ENCODE results near the gene CACNA2D3. TPM values are rescaled to one million over a fixed set of nuclear protein-coding genes. Genes with fewer than 3 reads are reported as not detected.

The CACNA2D3 gene
- total and polyA plus RNA-seq, 12 donors, result 0.26 to 13.7 (median 2.8) TPM; not detected in 1

GRCh38 chr3:54985856-54986255 lies 863.5 kb downstream of the CACNA2D3 start:
- 90 to 94% (median 92%) methylated on average over 4 of the region's 4 CpGs for WGBS, 4 donors
- H3K36me3 ChIP-seq (replicated peaks in 1 of 2), result no peaks in the 10 kb centered on the region

DNA sequence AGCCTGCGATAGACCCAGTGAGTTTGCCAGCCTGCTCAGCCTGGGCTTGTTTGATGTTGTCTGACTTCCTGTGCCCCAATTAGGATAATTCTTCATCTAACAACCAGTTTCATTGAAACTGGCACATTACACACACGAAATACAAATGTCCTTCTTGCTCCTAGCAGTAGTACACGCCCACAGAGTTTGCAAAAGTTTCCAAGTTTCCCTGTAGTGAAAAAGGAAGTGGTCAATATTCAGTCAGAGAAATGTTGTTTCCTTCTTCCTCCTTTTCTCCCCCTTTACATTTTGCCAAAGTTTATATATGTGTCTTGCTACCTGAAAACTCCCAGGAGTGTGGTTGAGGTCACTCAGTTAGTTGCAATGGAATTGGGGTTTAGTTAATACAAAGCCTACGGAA lies 863.9 kb downstream of the CACNA2D3 start:
- no peak overlapping the region for H3K27ac ChIP-seq
- no peak for TF ChIP-seq CTCF (IDR thresholded peaks at IDR 0.05)
- no peak for TF ChIP-seq POLR2A (IDR thresholded peaks at IDR 0.05)
- DNase-seq, result no peak
- no peaks in the 10 kb centered on the region for H3K9me3 ChIP-seq (replicated peaks in 1 of 3)
- no peaks in the 10 kb centered on the region for H3K27me3 ChIP-seq
- 77 to 88% (median 82%) methylated on average over 3 to 4 of the region's 4 CpGs for WGBS, 4 donors
- H3K4me1 ChIP-seq (replicated peaks in 1 of 2), result peaks cover 0 to 12% of the 10 kb centered on the region in 2 donors
- H3K4me3 ChIP-seq, result no peak overlapping the region
- no peaks in the 10 kb centered on the region for H3K36me3 ChIP-seq (replicated peaks in 1 of 2)
- intact Hi-C loops (cut with DNase I), result no loop called here

More at GRCh38 chr3:54985856-54986255, 863.5 kb downstream of the CACNA2D3 start:
- H3K9me3 ChIP-seq (replicated peaks in 1 of 3), result no peaks in the 10 kb centered on the region
- H3K4me3 ChIP-seq, result no peak overlapping the region
- TF ChIP-seq POLR2A (IDR thresholded peaks at IDR 0.05) (no peak), CTCF (IDR thresholded peaks at IDR 0.05) (no peak)
- DNase-seq, result no peak
- intact Hi-C loops (cut with DNase I), result no loop called here
- no peaks in the 10 kb centered on the region for H3K27me3 ChIP-seq
- no peak overlapping the region for H3K27ac ChIP-seq
- H3K4me1 ChIP-seq (replicated peaks in 1 of 2), result peaks cover 0 to 12% of the 10 kb centered on the region in 2 donors

GRCh38 chr3:54987719-54988118 lies 865.4 kb downstream of the CACNA2D3 start:
- no peak overlapping the region for H3K4me3 ChIP-seq
- intact Hi-C loops (cut with DNase I), result no loop called here
- H3K27me3 ChIP-seq, result no peaks in the 10 kb centered on the region
- peaks cover 0 to 12% of the 10 kb centered on the region in 2 donors for H3K4me1 ChIP-seq (replicated peaks in 1 of 2)
- H3K36me3 ChIP-seq (replicated peaks in 1 of 2), result no peaks in the 10 kb centered on the region
- TF ChIP-seq POLR2A (IDR thresholded peaks at IDR 0.05), result no peak
- no peak for TF ChIP-seq CTCF (IDR thresholded peaks at IDR 0.05)
- WGBS, 4 donors, result 77 to 87% (median 80%) methylated on average over 4 of the region's 4 CpGs
- no peak overlapping the region for H3K27ac ChIP-seq
- H3K9me3 ChIP-seq (replicated peaks in 1 of 3), result no peaks in the 10 kb centered on the region
- no peak for DNase-seq

DNA sequence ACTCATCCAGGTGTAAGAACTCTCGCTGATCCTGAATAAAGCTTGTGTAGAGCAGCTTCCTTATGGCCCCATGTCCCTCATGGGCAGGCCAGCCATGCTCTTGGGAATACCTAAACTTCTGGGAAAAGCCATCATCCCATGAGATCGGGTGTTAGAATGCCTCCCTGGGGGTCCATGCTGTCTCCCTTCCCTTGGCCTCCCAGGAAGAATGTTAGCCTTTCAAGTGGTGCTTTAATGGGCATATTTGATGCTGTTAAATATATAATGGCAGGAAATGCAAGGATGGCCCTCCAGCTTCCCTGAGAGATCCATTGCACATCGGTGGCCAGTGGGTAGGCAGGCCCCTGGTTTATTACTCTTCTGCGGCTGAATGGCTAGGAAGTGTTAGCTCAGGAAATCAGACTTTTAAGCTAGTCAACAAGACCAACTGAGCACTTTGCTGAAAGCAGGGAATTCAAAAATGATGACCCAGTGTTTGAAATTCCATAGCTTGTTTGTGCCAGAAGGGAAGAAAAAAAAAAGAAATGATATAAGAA lies 866.0 kb downstream of the CACNA2D3 start:
- H3K4me3 ChIP-seq, result no peak overlapping the region
- H3K27ac ChIP-seq, result no peak overlapping the region
- no peaks in the 10 kb centered on the region for H3K9me3 ChIP-seq (replicated peaks in 1 of 3)
- H3K27me3 ChIP-seq, result no peaks in the 10 kb centered on the region
- no peaks in the 10 kb centered on the region for H3K36me3 ChIP-seq (replicated peaks in 1 of 2)
- peaks cover 0 to 12% of the 10 kb centered on the region in 2 donors for H3K4me1 ChIP-seq (replicated peaks in 1 of 2)
- WGBS, 4 donors, result 59 to 76% (median 73%) methylated on average over 4 of the region's 4 CpGs
- no peak for TF ChIP-seq CTCF (IDR thresholded peaks at IDR 0.05)
- TF ChIP-seq POLR2A (IDR thresholded peaks at IDR 0.05), result no peak
- intact Hi-C loops (cut with DNase I), result no loop called here
- DNase-seq, result no peak
